IMR-90 (cell line): Measurements from ENCODE around the gene NRCAM.

Experiments used
- CEBPB ChIP-seq: IDR thresholded peaks from 2 replicates; pipeline ENCODE4 v1.6.1; 2012; ENCODE audit warnings: low read depth, low read length, improper control_type of control experiment
- POLR2A ChIP-seq: IDR thresholded peaks from 2 replicates; pipeline ENCODE4 v1.6.1; 2012; ENCODE audit warnings: mild to moderate bottlenecking, low read depth, low read length
- RAD21 ChIP-seq: IDR thresholded peaks from 2 replicates; pipeline ENCODE4 v1.6.1; 2012; ENCODE audit warnings: low read length, improper control_type of control experiment
- RCOR1 ChIP-seq: IDR thresholded peaks from 2 replicates; pipeline ENCODE4 v1.6.1; 2012; ENCODE audit warnings: mild to moderate bottlenecking, low read length, improper control_type of control experiment; ENCODE audit not compliant: insufficient replicate concordance
- TF ChIP-seq, protein P1 (sequence below): conservative IDR thresholded peaks from 2 replicates; pipeline ENCODE4 v1.5.1; 2012; ENCODE audit warnings: mild to moderate bottlenecking, low read depth, low read length, improper control_type of control experiment

- TF ChIP-seq, protein P1, sequence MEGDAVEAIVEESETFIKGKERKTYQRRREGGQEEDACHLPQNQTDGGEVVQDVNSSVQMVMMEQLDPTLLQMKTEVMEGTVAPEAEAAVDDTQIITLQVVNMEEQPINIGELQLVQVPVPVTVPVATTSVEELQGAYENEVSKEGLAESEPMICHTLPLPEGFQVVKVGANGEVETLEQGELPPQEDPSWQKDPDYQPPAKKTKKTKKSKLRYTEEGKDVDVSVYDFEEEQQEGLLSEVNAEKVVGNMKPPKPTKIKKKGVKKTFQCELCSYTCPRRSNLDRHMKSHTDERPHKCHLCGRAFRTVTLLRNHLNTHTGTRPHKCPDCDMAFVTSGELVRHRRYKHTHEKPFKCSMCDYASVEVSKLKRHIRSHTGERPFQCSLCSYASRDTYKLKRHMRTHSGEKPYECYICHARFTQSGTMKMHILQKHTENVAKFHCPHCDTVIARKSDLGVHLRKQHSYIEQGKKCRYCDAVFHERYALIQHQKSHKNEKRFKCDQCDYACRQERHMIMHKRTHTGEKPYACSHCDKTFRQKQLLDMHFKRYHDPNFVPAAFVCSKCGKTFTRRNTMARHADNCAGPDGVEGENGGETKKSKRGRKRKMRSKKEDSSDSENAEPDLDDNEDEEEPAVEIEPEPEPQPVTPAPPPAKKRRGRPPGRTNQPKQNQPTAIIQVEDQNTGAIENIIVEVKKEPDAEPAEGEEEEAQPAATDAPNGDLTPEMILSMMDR: no peak
- TF ChIP-seq RAD21: no peak
- no peak for TF ChIP-seq RCOR1
- no peak for TF ChIP-seq POLR2A
- no peak for TF ChIP-seq CEBPB
These were observed 297.5 kb downstream of the NRCAM start for GRCh38 chr7:108158776-108159175.
